HG02571 (cell line): Measurements from ENCODE around the gene CFAP46.
"Not testable (repeated sequence)": the region's sequence is repeated elsewhere in the genome, so short reads cannot be mapped to it uniquely, and the experiment has no call there.

Experiments used
- ATAC-seq: cut with Tn5 transposase; IDR thresholded peaks from one replicate; pipeline ENCODE4 v1.9.1; 2021; ENCODE audit warnings: mild to moderate bottlenecking, moderate library complexity; ENCODE audit not compliant: unreplicated experiment

The CFAP46 gene

DNA sequence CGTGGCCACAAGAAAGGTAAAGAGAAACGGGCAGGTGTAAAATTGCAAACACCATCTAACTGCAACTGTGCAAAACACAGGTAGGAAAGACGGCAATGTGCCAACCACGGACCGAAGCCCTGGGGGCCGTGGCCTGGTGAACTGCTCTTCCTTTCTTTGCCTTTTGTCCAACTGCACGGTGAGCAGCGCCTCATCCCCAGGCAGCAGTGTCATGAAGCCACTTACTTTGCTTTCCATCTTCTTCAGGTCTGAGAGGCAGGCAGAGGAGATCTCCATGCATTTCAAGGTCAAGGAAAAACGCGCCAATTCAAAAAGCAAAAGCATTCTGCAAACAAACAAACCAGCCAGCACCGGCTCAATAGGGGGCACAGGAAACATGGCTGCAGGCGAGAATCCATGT lies 12.9 kb downstream of the CFAP46 start:
- ATAC-seq = no peak

GRCh38 chr10:132928261-132928660 lies 14.1 kb downstream of the CFAP46 start:
- ATAC-seq = no peak

- no peak for ATAC-seq
Observed at GRCh38 chr10:132927824-132928223, 14.5 kb downstream of the CFAP46 start.

GRCh38 chr10:132926777-132927650 lies 15.4 kb downstream of the CFAP46 start:
- ATAC-seq = no peak

GRCh38 chr10:132926070-132926469 lies 16.3 kb downstream of the CFAP46 start:
- ATAC-seq = no peak

- ATAC-seq = no peak
Observed at GRCh38 chr10:132925614-132926013, 16.8 kb downstream of the CFAP46 start.

DNA sequence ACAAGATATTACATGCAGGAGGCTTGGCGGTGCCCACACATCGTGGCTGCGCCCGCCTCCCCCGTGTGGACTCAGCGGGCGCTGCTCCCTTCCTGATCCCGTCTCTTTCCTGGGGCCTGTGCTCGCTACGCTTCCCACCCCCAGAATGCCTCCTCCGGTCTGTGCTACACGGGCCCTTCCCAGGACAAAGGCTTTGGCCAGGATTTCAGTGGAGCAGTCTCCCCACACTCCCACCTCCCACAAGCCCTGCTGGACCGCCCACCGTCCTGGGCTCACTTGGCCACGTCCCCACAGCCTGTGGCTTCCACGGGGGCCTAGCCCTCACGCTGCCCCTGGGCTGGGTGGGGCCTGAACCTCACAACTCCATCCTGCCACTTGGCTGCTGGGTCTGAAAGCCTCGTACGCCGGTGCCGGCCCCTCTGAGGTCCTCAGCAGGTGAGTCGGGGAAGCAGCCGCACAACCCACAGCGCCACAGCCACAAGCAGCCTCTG lies 17.3 kb downstream of the CFAP46 start:
- no peak for ATAC-seq

GRCh38 chr10:132924046-132924952 lies 18.1 kb downstream of the CFAP46 start:
- ATAC-seq = no peak

- ATAC-seq = not testable (repeated sequence)
Observed at GRCh38 chr10:132923384-132923783, 19.0 kb downstream of the CFAP46 start.

- no peak for ATAC-seq
Observed at GRCh38 chr10:132922872-132923271, 19.5 kb downstream of the CFAP46 start.

GRCh38 chr10:132921818-132922807 lies 20.3 kb downstream of the CFAP46 start:
- no peak for ATAC-seq

DNA sequence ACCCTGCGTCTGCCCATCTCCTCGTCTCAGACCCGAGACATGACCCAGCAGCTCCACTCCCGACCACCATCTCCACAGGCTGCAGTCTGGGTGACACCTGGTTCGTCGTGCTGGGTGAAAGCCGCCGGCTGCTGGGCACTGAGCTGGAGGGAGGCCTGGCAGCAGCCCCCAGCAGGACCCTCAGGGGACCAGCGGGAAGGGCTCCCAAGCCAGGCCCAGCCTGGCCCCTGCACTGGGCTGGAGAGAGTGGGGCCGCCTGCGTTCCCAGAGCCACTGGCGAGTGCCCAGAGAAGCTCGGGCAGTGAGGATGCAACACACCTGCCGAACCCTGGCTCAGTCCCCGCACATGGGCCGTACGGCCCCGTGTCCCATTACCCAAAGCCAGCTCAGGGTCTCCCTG lies 21.3 kb downstream of the CFAP46 start:
- no peak for ATAC-seq

GRCh38 chr10:132920101-132920925 lies 22.1 kb downstream of the CFAP46 start:
- no peak for ATAC-seq

DNA sequence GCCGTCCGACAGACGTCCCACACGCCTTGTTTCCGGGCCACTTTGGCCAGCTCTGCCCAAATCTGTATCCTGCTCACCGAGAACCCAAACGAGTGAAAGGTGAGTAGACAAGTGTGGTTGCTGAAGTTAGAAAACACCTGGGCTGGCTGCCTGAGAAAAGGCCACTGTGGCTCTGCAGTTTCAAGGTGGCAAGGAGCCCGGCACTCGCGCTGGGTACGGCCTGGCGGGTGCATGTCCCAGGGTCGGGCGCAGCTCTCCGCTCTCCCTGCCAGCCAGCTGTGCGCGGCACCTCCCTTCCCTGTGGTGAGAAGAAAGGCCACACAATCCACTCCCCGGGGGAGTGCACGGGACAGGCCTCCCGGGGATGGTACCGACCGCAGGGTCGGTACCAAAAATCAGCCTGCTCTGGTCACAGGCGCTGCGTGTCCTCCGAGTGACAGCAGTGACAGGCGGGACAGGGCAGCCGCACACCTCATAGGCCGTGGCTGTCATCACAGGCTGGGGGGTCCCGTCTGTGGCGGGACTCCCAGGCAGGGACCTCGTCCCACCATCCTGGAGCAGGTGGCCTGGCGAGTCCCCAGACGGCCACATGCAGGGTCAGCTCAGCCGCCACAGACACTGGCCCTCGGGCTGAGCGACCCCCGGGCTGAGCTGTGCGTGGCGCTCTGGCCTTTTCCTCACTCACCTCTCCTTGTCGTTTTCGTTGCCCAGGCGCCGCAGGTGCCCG lies 22.8 kb downstream of the CFAP46 start:
- ATAC-seq = no peak

- no peak for ATAC-seq
Observed at GRCh38 chr10:132918617-132919373, 23.6 kb downstream of the CFAP46 start.

GRCh38 chr10:132918264-132918616 lies 24.1 kb downstream of the CFAP46 start:
- no peak for ATAC-seq

GRCh38 chr10:132916956-132917666 lies 25.3 kb downstream of the CFAP46 start:
- no peak for ATAC-seq

GRCh38 chr10:132916421-132916841 lies 25.9 kb downstream of the CFAP46 start:
- ATAC-seq = no peak
